Fibroblast of lung (primary cell): ENCODE results near the gene FSIP1.

Source experiments
- EZH2 ChIP-seq: IDR thresholded peaks from 2 replicates; pipeline ENCODE4 v1.5.1; 2012; ENCODE audit warnings: low read length, control low read depth, mild to moderate bottlenecking; ENCODE audit errors: missing control alignments
- TF ChIP-seq, protein P1 (sequence below), 2 donors: IDR thresholded peaks in 1 of 2; conservative IDR thresholded peaks in 1 of 2; 1 replicate in 1 of 2; 2 replicates in 1 of 2; pipeline ENCODE4 v1.5.1; 2011 to 2012; ENCODE audit warnings: low read length in 2 of 2, control low read depth in 1 of 2, inconsistent platforms in 1 of 2, low read depth in 1 of 2, mild to moderate bottlenecking in 1 of 2

DNA sequence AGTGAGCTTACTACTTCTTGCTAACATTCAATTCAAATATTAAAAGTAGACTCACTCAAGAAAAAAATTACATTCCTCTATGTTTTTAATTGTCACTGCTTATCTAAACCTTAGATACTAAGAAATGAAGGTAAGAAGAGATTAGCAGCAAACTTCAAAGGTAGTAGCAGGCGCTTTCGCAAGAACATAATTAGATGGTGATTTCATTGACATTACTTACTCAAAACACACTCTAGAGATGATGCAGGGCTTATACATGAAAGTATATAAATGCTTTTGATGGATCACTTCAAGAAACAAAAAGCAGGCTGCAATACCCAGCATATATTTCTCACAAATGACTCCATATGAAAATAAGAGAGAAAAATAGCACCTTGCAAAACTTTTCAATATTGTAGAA lies 86.8 kb downstream of the FSIP1 start:
- TF ChIP-seq, protein P1, sequence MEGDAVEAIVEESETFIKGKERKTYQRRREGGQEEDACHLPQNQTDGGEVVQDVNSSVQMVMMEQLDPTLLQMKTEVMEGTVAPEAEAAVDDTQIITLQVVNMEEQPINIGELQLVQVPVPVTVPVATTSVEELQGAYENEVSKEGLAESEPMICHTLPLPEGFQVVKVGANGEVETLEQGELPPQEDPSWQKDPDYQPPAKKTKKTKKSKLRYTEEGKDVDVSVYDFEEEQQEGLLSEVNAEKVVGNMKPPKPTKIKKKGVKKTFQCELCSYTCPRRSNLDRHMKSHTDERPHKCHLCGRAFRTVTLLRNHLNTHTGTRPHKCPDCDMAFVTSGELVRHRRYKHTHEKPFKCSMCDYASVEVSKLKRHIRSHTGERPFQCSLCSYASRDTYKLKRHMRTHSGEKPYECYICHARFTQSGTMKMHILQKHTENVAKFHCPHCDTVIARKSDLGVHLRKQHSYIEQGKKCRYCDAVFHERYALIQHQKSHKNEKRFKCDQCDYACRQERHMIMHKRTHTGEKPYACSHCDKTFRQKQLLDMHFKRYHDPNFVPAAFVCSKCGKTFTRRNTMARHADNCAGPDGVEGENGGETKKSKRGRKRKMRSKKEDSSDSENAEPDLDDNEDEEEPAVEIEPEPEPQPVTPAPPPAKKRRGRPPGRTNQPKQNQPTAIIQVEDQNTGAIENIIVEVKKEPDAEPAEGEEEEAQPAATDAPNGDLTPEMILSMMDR (conservative IDR thresholded peaks at IDR 0.05 in 1 of 2, IDR thresholded peaks at IDR 0.05 in 1 of 2; ENCODE audit: low read depth in 1 of 2, low read length in 2 of 2) = no peak
- no peak for TF ChIP-seq EZH2
